K562 (cell line): Measurements from ENCODE around the gene SPTA1. TPM values are rescaled to one million over a fixed set of nuclear protein-coding genes. Genes with fewer than 3 reads are reported as not detected.

Experiments used
- ATAC-seq: fragments of 200-7000 bp; cut with Tn5 transposase; 3 replicates; pipeline ENCODE4 v1.9.1; 2020; ENCODE audit warnings: moderate library complexity
- BruUV-seq: library from RNA; stranded (reverse); fragments of 400-500 nt; replicated peaks from 2 replicates; lab custom pipeline; 2021; lab: Mats Ljungman, UMichigan
- CTCF ChIA-PET: fragments of 300-600 bp; formaldehyde crosslinking; extraction: SDS; loops from one replicate; lab custom pipeline; 2021; ENCODE audit warnings: low intra/inter-chr PET ratio; lab: Yijun Ruan, JAX
- POLR2A ChIA-PET: fragments of 300-600, 350-650 bp; sonication (Branson Sonifier 250); formaldehyde crosslinking; extraction: SDS; loops from one replicate; lab custom pipeline; 2021; ENCODE audit warnings: antibody characterized with exemption, inconsistent platforms; lab: Yijun Ruan, JAX
- DNase-seq, 4 experiments: peaks; one replicate each; pipeline versions ENCODE4 v3.0.0 to v3.0.0-alpha.2; 2011 to 2018; ENCODE audit warnings: low spot score in 3 of 4, mixed read lengths in 3 of 4; ENCODE audit errors: extremely low read depth in 1 of 4
- FAIRE-seq: peaks from 2 replicates; lab custom pipeline; 2011; peaks lifted over from hg19 to GRCh38; lab: Jason Lieb, UNC
- H2AFZ ChIP-seq: 2 replicates; pipeline ENCODE4 v1.6.0; 2011; ENCODE audit warnings: low read depth, low read length, control low read depth, inconsistent platforms
- H3K27ac ChIP-seq: fragments of 200-600 bp; 3 replicates; pipeline ENCODE4 v1.8.0; 2011; ENCODE audit warnings: low read depth, mild to moderate bottlenecking, control low read depth, inconsistent platforms, low read length, moderate library complexity, mixed read lengths; ENCODE audit errors: extremely low read depth
- H3K27me3 ChIP-seq, 2 experiments: fragments of 300-600 bp in 1 of 2; 2 replicates in 1 of 2; 3 replicates in 1 of 2; pipeline versions ENCODE4 v1.6.0 to v1.8.0; 2011; ENCODE audit warnings: inconsistent platforms in 2 of 2, low read length in 2 of 2, mild to moderate bottlenecking in 1 of 2, mixed read lengths in 1 of 2, moderate library complexity in 1 of 2; ENCODE audit not compliant: control insufficient read depth in 2 of 2, insufficient read depth in 2 of 2
- H3K36me3 ChIP-seq: fragments of 300-600 bp; 3 replicates; pipeline ENCODE4 v1.8.0; 2011; ENCODE audit warnings: mild to moderate bottlenecking, low read length, inconsistent platforms; ENCODE audit not compliant: control insufficient read depth, insufficient read depth
- H3K4me1 ChIP-seq, 2 experiments: fragments of 200-600 bp in 1 of 2; replicated peaks in 1 of 2; 2 replicates in 1 of 2; 3 replicates in 1 of 2; pipeline versions ENCODE4 v1.5.1 to v1.8.0; 2011; ENCODE audit warnings: inconsistent platforms in 2 of 2, low read length in 2 of 2, mild to moderate bottlenecking in 1 of 2, mixed read lengths in 1 of 2, moderate library complexity in 1 of 2; ENCODE audit not compliant: control insufficient read depth in 2 of 2, insufficient read depth in 2 of 2
- H3K4me2 ChIP-seq: 2 replicates; pipeline ENCODE4 v1.6.1; 2011; ENCODE audit warnings: low read length, control low read depth, inconsistent platforms, mixed read lengths; ENCODE audit not compliant: insufficient read depth
- H3K4me3 ChIP-seq: fragments of 200-600 bp; sonication (generic), shearing (Covaris generic); 2 replicates; pipeline ENCODE4 v1.5.1; 2016; ENCODE audit warnings: control low read depth, inconsistent platforms
- H3K79me2 ChIP-seq: fragments of 200-600 bp; 3 replicates; pipeline ENCODE4 v1.8.0; 2011; ENCODE audit warnings: low read length, inconsistent platforms; ENCODE audit not compliant: control insufficient read depth, insufficient read depth
- H3K9ac ChIP-seq, 2 experiments: 2 replicates each; pipeline versions ENCODE4 v1.6.0 to v1.6.1; 2011; ENCODE audit warnings: low read depth in 2 of 2, low read length in 2 of 2, control low read depth in 1 of 2, inconsistent platforms in 1 of 2, mild to moderate bottlenecking in 1 of 2, mixed read lengths in 1 of 2; ENCODE audit not compliant: insufficient read depth in 1 of 2
- H3K9me1 ChIP-seq: one replicate; pipeline ENCODE4 v1.6.0; 2011; ENCODE audit warnings: inconsistent platforms, mild to moderate bottlenecking, low read length, moderate library complexity; ENCODE audit not compliant: control insufficient read depth, insufficient read depth
- H3K9me3 ChIP-seq: replicated peaks from 2 replicates; pipeline ENCODE4 v1.5.1; 2011; ENCODE audit warnings: low read depth, low read length, inconsistent platforms; ENCODE audit not compliant: control insufficient read depth, insufficient read depth
- H4K20me1 ChIP-seq: replicated peaks from 2 replicates; pipeline ENCODE4 v1.6.1; 2011; ENCODE audit warnings: low read length, inconsistent platforms, mixed read lengths; ENCODE audit not compliant: control insufficient read depth, insufficient read depth
- CEBPB ChIP-seq: fragments of 450-650 bp; IDR thresholded peaks from 2 replicates; pipeline ENCODE4 v1.6.1; 2016; ENCODE audit warnings: missing genetic modification characterization, missing compliant biosample characterization
- DACH1 ChIP-seq: fragments of 450-650 bp; IDR thresholded peaks from 2 replicates; pipeline ENCODE4 v1.6.1; 2018; ENCODE audit not compliant: partially characterized antibody
- EHMT2 ChIP-seq: fragments of 450-650 bp; IDR thresholded peaks from 2 replicates; pipeline ENCODE4 v1.6.1; 2018; ENCODE audit warnings: antibody characterized with exemption
- FOSL1 ChIP-seq: fragments of 200-800 bp; sonication (Bioruptor generic); conservative IDR thresholded peaks from 2 replicates; pipeline ENCODE4 v1.6.1; 2016; ENCODE audit warnings: missing genetic modification characterization, missing compliant biosample characterization
- FOXJ2 ChIP-seq: fragments of 200-800 bp; sonication (Bioruptor generic); IDR thresholded peaks from 2 replicates; pipeline ENCODE4 v1.6.1; 2016; ENCODE audit warnings: missing genetic modification characterization, missing compliant biosample characterization
- FUS ChIP-seq: fragments of 200-400 bp; formaldehyde crosslinking; optimal IDR thresholded peaks from 2 replicates; pipeline ENCODE3; 2017; ENCODE audit warnings: low read depth, low read length
- HLTF ChIP-seq: fragments of 450-650 bp; IDR thresholded peaks from 2 replicates; pipeline ENCODE4 v1.6.1; 2016
- MED1 ChIP-seq: sonication (generic); formaldehyde crosslinking; IDR thresholded peaks from 2 replicates; pipeline ENCODE4 v1.8.1; 2023; ENCODE audit warnings: missing genetic modification reagents, borderline replicate concordance
- NR3C1 ChIP-seq: sonication (generic); formaldehyde crosslinking; IDR thresholded peaks from 2 replicates; pipeline ENCODE4 v1.8.1; 2022; ENCODE audit warnings: missing genetic modification reagents
- RFX7 ChIP-seq: fragments of 250-450 bp; sonication (Bioruptor Pico); IDR thresholded peaks from 2 replicates; pipeline ENCODE4 v1.5.1; 2021; ENCODE audit warnings: mild to moderate bottlenecking
- SMC3 ChIP-seq: conservative IDR thresholded peaks from 2 replicates; pipeline ENCODE4 v1.6.1; 2011; ENCODE audit warnings: low read depth, low read length, improper control_type of control experiment; ENCODE audit not compliant: insufficient read depth
- ZNF184 ChIP-seq: sonication (generic); formaldehyde crosslinking; IDR thresholded peaks from 2 replicates; pipeline ENCODE4 v1.5.0; 2020; ENCODE audit warnings: missing genetic modification reagents
- ZNF23 ChIP-seq: fragments of 250-450 bp; sonication (Bioruptor Pico); IDR thresholded peaks from 2 replicates; pipeline ENCODE4 v1.4.0; 2020; ENCODE audit warnings: mild to moderate bottlenecking
- ZNF253 ChIP-seq: fragments of 250-450 bp; sonication (Bioruptor Pico); conservative IDR thresholded peaks from 2 replicates; pipeline ENCODE4 v1.6.1; 2021; ENCODE audit warnings: mild to moderate bottlenecking
- ZNF436 ChIP-seq: fragments of 250-450, 450-650 bp; sonication (Bioruptor Pico); formaldehyde crosslinking; IDR thresholded peaks from 2 replicates; pipeline ENCODE4 v1.7.0; 2020; ENCODE audit warnings: mild to moderate bottlenecking
- WGBS: fragments of 100-300 bp; shearing (Covaris generic); methylation state at CpG from one replicate; pipeline ENCODE4 v1.1.6; 2016; ENCODE audit warnings: low coverage, mixed read lengths; ENCODE audit not compliant: insufficient coverage; ENCODE audit errors: missing lambda C conversion rate; 5-methylcytosine and 5-hydroxymethylcytosine counted together
- in situ Hi-C: fragments of 300-500 bp; cut with MboI; formaldehyde crosslinking; loops from 4 replicates; pipeline ENCODE4 v1.15.0; 2018; ENCODE audit warnings: inconsistent platforms, mixed read lengths
- intact Hi-C: fragments of 100-400 bp; cut with micrococcal nuclease; formaldehyde crosslinking; loops from 2 replicates; pipeline ENCODE4 v1.14.2; 2022
- polyA plus RNA-seq, 8 experiments: library from polyadenylated mRNA; depleted of rRNA in 4 of 8; stranded (reverse) in 5 of 8; unstranded in 3 of 8; fragments of >200 nt; fragmentation: Nextera tagmentation in 2 of 8; fragmentation: Illumina TruSeq in 1 of 8; extraction: Ambion mirVana in 2 of 8; extraction: Trizol in 1 of 8; gene quantifications; 2 replicates each; pipeline versions ENCODE4 v1.2.1 to v1.2.3, GENCODE V29; 2011 to 2014; ENCODE audit warnings: inconsistent platforms in 1 of 8, missing spikeins in 1 of 8
- total RNA-seq, 7 experiments: library from RNA; depleted of rRNA in 6 of 7; stranded (reverse); fragments of >200 nt in 6 of 7; fragmentation: Illumina TruSeq in 2 of 7; extraction: Trizol in 2 of 7; gene quantifications; 2 replicates each; pipeline versions ENCODE4 v1.2.1 to v1.2.3, GENCODE V29; 2011 to 2021; ENCODE audit warnings: low replicate concordance in 1 of 7
- TF ChIP-seq, protein P1 (sequence below), 3 experiments: fragments of 200-800 bp in 1 of 3; fragments of 250-450 bp in 1 of 3; fragments of 450-650 bp in 1 of 3; sonication (Bioruptor Pico) in 1 of 3; sonication (Bioruptor generic) in 1 of 3; formaldehyde crosslinking in 1 of 3; IDR thresholded peaks; 2 replicates each; pipeline versions ENCODE4 v1.6.1 to v1.8.0; 2016 to 2022; ENCODE audit warnings: mild to moderate bottlenecking in 2 of 3, missing genetic modification characterization in 2 of 3, missing compliant biosample characterization in 1 of 3, moderate library complexity in 1 of 3
- TF ChIP-seq, protein P2 (sequence below), 2 experiments: fragments of 150-350 bp in 1 of 2; IDR thresholded peaks; 2 replicates each; pipeline ENCODE4 v1.6.1; 2012 to 2016; ENCODE audit warnings: low read depth in 2 of 2, low read length in 2 of 2, mild to moderate bottlenecking in 1 of 2, moderate library complexity in 1 of 2

SPTA1 gene
- total and polyA plus RNA-seq, 9 of the 15 experiments (the other 6 are each of a cell fraction or from before 2014, with no cell fraction given) = 11.0 to 62.1 (median 45.9) TPM

GRCh38 chr1:158577561-158577960 lies 109.0 kb downstream of the SPTA1 start:
- no peaks in the 10 kb centered on the region for H3K4me1 ChIP-seq
- no peak overlapping the region for H3K9ac ChIP-seq
- H3K36me3 ChIP-seq = no peaks in the 10 kb centered on the region
- CTCF ChIA-PET = no interaction called here
- H3K9me3 ChIP-seq = no peaks in the 10 kb centered on the region
- no peak overlapping the region for H3K4me3 ChIP-seq
- BruUV-seq = no TSS peak
- DNase-seq = no peak
- no peak overlapping the region for H3K27ac ChIP-seq
- intact Hi-C loops = no loop called here
- no peak for TF ChIP-seq HLTF
- no peak for TF ChIP-seq CEBPB (tag)
- TF ChIP-seq NR3C1 = no peak
- no peak for TF ChIP-seq DACH1
- TF ChIP-seq FOSL1 (tag) = no peak
- no peak for TF ChIP-seq FOXJ2 (tag)
- TF ChIP-seq MED1 (CRISPR knock-in tag) = no peak
- no peak for TF ChIP-seq SMC3
- TF ChIP-seq, protein P1, sequence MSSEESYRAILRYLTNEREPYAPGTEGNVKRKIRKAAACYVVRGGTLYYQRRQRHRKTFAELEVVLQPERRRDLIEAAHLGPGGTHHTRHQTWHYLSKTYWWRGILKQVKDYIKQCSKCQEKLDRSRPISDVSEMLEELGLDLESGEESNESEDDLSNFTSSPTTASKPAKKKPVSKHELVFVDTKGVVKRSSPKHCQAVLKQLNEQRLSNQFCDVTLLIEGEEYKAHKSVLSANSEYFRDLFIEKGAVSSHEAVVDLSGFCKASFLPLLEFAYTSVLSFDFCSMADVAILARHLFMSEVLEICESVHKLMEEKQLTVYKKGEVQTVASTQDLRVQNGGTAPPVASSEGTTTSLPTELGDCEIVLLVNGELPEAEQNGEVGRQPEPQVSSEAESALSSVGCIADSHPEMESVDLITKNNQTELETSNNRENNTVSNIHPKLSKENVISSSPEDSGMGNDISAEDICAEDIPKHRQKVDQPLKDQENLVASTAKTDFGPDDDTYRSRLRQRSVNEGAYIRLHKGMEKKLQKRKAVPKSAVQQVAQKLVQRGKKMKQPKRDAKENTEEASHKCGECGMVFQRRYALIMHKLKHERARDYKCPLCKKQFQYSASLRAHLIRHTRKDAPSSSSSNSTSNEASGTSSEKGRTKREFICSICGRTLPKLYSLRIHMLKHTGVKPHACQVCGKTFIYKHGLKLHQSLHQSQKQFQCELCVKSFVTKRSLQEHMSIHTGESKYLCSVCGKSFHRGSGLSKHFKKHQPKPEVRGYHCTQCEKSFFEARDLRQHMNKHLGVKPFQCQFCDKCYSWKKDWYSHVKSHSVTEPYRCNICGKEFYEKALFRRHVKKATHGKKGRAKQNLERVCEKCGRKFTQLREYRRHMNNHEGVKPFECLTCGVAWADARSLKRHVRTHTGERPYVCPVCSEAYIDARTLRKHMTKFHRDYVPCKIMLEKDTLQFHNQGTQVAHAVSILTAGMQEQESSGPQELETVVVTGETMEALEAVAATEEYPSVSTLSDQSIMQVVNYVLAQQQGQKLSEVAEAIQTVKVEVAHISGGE (CRISPR knock-in tag; IDR thresholded peaks at IDR 0.05) = no peak
- TF ChIP-seq RFX7 (CRISPR knock-in tag) = no peak
- no peak for TF ChIP-seq ZNF23
- no peak for TF ChIP-seq ZNF184 (CRISPR knock-in tag)
- no peak for TF ChIP-seq ZNF253 (CRISPR knock-in tag)
- no peak for TF ChIP-seq ZNF436 (CRISPR knock-in tag)
- no peak for TF ChIP-seq EHMT2
- no peak for TF ChIP-seq FUS
- TF ChIP-seq, protein P2, sequence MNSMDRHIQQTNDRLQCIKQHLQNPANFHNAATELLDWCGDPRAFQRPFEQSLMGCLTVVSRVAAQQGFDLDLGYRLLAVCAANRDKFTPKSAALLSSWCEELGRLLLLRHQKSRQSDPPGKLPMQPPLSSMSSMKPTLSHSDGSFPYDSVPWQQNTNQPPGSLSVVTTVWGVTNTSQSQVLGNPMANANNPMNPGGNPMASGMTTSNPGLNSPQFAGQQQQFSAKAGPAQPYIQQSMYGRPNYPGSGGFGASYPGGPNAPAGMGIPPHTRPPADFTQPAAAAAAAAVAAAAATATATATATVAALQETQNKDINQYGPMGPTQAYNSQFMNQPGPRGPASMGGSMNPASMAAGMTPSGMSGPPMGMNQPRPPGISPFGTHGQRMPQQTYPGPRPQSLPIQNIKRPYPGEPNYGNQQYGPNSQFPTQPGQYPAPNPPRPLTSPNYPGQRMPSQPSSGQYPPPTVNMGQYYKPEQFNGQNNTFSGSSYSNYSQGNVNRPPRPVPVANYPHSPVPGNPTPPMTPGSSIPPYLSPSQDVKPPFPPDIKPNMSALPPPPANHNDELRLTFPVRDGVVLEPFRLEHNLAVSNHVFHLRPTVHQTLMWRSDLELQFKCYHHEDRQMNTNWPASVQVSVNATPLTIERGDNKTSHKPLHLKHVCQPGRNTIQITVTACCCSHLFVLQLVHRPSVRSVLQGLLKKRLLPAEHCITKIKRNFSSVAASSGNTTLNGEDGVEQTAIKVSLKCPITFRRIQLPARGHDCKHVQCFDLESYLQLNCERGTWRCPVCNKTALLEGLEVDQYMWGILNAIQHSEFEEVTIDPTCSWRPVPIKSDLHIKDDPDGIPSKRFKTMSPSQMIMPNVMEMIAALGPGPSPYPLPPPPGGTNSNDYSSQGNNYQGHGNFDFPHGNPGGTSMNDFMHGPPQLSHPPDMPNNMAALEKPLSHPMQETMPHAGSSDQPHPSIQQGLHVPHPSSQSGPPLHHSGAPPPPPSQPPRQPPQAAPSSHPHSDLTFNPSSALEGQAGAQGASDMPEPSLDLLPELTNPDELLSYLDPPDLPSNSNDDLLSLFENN (IDR thresholded peaks at IDR 0.05; ENCODE audit: low read depth in 2 of 2, low read length in 2 of 2) = no peak
- TF ChIP-seq, all 486 proteins: peak for 0
- no peaks in the 10 kb centered on the region for H4K20me1 ChIP-seq
- H3K79me2 ChIP-seq = no peaks in the 10 kb centered on the region
- no peak overlapping the region for H3K4me2 ChIP-seq
- in situ Hi-C loops = no loop called here
- ATAC-seq = no peak
- no peaks in the 10 kb centered on the region; a peak in 1 of 5 replicates for H3K27me3 ChIP-seq
- no peak for FAIRE-seq
- no peak overlapping the region for H2AFZ ChIP-seq
- POLR2A ChIA-PET = interaction anchor here (0.8 kb wide), 1 partner anchor 19 kb away, joined by 3 read pairs; no protein-coding TSS in a partner anchor
- WGBS = 0% methylated on average over 3 of the region's 3 CpGs
- H3K9me1 ChIP-seq = no peaks in the 10 kb centered on the region
